ENCODE data around the gene KRTAP5-2. TPM values are rescaled to one million over a fixed set of nuclear protein-coding genes. Genes with fewer than 3 reads are reported as not detected.

KRTAP5-2 gene
- total RNA-seq, 4 donors from 2014 or later = not detected

DNA sequence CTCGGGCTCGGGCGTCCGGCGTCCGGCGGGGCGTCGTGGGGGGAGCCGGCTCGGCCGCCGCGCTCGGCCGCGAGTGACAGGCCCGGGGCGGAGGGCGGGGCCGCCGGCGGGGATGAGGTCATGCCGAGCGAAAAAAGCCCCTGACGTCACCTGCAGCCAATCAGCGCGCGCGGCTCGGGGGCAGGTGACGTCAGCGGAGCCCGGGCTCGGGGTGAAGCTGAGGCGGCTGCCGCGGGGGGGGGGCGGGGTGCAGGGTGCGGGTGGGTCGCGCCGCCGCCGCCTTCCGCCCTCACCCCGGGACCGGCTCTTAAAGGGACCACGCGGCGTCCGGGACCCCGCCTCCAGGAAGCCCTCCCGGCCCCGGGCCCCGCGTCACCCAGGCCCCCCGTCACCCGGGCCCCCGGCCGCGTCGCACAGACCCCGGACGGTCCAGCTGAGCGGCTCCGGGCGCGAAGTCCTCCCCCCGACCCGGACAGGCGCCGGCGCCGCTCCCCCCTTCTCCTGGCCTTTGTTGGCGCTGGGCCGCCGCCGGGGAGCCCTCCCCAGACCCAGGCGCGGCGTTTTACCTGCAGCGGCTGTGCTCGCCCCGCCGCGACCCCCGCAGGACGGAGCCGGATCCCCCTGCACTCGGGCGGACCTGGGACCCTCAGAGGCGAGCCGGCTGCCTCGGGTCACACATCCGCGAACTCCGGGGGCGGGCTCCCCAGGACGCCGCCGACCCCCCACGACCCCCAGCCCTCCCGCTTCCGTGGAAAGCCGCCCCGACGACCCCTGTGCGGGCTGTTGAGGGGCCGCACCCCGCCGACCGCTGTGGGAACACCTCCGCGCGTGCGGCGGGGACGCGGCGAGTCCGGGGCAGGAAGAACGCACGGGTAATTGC, 25.7 kb downstream of the KRTAP5-2 start, which contains the start of gene DUSP8:
Gene DUSP8 (minus strand): TSS at position 75 of the 880 bp plus-strand sequence. CDS start 6,445 bp downstream, outside the sequence.
- no peak for DNase-seq
- intact Hi-C loops (cut with DNase I) = loop anchor here (10.0 kb wide), 1 partner anchor 368 kb away; no protein-coding TSS in a partner anchor
- no peaks in the 10 kb centered on the region for H3K36me3 ChIP-seq
- WGBS, 2 donors = no CpG with 5 or more reads among the region's 124 CpGs
- H3K27me3 ChIP-seq = peaks cover 0 to 64% (median 7%) of the 10 kb centered on the region in 4 donors
- H3K27ac ChIP-seq = peak within 1 kb of the TSS; percentile 68 to 80 (median 74)
- H3K9me3 ChIP-seq = no peaks in the 10 kb centered on the region
- H3K4me3 ChIP-seq = peak within 1 kb of the TSS; percentile 42 to 71 (median 52)
- TF ChIP-seq POLR2A (IDR thresholded peaks at IDR 0.05) = peak in 1 of 4 donors; percentile 36
- TF ChIP-seq, protein P1, sequence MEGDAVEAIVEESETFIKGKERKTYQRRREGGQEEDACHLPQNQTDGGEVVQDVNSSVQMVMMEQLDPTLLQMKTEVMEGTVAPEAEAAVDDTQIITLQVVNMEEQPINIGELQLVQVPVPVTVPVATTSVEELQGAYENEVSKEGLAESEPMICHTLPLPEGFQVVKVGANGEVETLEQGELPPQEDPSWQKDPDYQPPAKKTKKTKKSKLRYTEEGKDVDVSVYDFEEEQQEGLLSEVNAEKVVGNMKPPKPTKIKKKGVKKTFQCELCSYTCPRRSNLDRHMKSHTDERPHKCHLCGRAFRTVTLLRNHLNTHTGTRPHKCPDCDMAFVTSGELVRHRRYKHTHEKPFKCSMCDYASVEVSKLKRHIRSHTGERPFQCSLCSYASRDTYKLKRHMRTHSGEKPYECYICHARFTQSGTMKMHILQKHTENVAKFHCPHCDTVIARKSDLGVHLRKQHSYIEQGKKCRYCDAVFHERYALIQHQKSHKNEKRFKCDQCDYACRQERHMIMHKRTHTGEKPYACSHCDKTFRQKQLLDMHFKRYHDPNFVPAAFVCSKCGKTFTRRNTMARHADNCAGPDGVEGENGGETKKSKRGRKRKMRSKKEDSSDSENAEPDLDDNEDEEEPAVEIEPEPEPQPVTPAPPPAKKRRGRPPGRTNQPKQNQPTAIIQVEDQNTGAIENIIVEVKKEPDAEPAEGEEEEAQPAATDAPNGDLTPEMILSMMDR (IDR thresholded peaks at IDR 0.05) = peak in 1 of 6 experiments; percentile 2
- H3K4me1 ChIP-seq = peaks cover 22 to 52% (median 28%) of the 10 kb centered on the region in 3 donors

DNA sequence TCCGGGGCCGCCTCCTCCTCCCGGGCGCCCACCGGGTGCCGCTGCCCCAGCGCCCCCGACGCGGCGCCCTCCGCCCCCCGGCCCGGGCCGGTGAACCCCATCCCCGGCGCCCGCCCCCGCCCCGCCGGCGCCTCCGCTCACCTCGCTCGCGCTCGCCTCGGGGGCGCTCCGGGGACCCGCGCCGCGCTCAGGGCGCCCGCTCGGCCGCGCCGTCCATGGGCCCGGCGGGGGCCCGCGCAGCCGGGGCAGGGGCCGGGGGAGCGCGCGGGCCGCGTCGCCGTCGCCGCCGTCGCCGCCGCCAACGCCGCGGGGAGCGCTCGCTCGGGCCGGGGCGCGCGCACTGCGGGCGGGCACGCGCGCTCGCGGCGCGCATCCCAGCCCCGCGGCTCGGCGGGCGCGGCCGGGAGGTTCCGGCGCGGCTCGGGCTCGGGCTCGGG, 26.3 kb downstream of the KRTAP5-2 start:
- intact Hi-C loops (cut with DNase I) = loop anchor here (10.0 kb wide), 1 partner anchor 367 kb away; no protein-coding TSS in a partner anchor
- Histone ChIP-seq H3K27me3 (peaks cover 0 to 64% (median 7%) of the 10 kb centered on the region in 4 donors), H3K9me3 (no peaks in the 10 kb centered on the region), H3K36me3 (no peaks in the 10 kb centered on the region), H3K4me1 (peaks cover 22 to 52% (median 28%) of the 10 kb centered on the region in 3 donors), H3K4me3 (peak overlapping the region; percentile 2 to 71 (median 52)), H3K27ac (peak overlapping the region in 3 of 4 donors; percentile 53 to 80 (median 74))
- no peak for TF ChIP-seq POLR2A (IDR thresholded peaks at IDR 0.05)
- TF ChIP-seq, protein P1 (IDR thresholded peaks at IDR 0.05) = no peak
- DNase-seq = no peak
- WGBS, 2 donors = no CpG with 5 or more reads among the region's 91 CpGs

DNA sequence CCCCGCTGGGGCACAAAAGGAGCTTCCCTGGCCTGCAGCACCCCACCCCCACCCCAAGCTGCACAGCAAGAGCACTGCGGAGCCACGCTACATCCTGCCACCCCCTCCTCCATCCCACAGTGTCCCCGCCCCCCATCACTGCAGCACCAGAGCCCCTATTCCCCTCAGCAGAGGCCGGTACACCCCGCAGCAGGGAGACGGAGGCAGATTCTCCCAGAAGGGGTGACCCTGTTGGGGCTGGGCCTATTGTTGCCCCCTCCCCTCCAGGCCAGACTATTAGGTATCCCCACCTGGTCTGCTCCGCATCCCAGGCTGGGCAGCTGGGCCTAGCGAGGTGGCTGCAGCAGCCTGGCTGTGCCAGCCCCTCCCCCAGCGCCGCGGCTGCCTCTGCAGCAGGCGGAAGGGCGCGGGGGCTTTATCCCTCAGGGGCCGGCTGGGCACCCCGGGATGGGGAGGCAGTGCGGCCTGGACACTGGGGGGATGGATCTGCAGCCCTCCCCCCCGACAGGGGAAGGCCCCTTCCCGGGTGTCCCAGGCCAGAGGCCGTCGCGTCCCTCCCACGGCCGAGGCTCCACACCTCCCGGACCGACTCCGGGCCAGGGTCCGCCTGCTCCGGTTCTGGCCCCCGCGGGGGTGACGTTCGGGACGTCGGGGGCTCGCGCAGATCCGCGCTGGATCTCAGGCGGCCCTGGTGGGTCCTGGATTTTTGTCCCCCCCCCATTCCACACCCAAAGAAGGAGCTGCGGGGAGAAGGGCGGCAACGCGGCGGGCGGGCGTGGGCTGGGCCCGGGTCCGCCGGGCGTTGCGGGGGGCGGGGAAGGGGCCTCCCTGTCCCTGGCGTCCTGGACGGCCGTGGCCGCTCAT, 27.0 kb downstream of the KRTAP5-2 start:
- H3K9me3 ChIP-seq = no peaks in the 10 kb centered on the region
- no CpG with 5 or more reads among the region's 58 CpGs for WGBS, 2 donors
- intact Hi-C loops (cut with DNase I) = loop anchor here (10.0 kb wide), 1 partner anchor 366 kb away; no protein-coding TSS in a partner anchor

GRCh38 chr11:1570531-1570895, 27.6 kb downstream of the KRTAP5-2 start:
- intact Hi-C loops (cut with DNase I) = loop anchor here (10.0 kb wide), 1 partner anchor 366 kb away; no protein-coding TSS in a partner anchor
- 67% methylated on average over 1 of the region's 8 CpGs; no CpG with 5 or more reads in 1 of the 2 donors for WGBS, 2 donors
- no peaks in the 10 kb centered on the region for H3K9me3 ChIP-seq
- H3K36me3 ChIP-seq = no peaks in the 10 kb centered on the region
- no peak for TF ChIP-seq POLR2A (IDR thresholded peaks at IDR 0.05)
- TF ChIP-seq, protein P1 (IDR thresholded peaks at IDR 0.05) = no peak
- H3K4me1 ChIP-seq = peaks cover 22 to 52% (median 28%) of the 10 kb centered on the region in 3 donors
- H3K27me3 ChIP-seq = peaks cover 0 to 62% (median 7%) of the 10 kb centered on the region in 4 donors
- H3K4me3 ChIP-seq = peak overlapping the region in 1 of 4 donors; percentile 65
- DNase-seq = no peak
- H3K27ac ChIP-seq = peak overlapping the region in 2 of 4 donors; percentile 74 to 80

More for the DNA sequence above, 27.0 kb downstream of the KRTAP5-2 start:
- peak overlapping the region in 3 of 4 donors; percentile 53 to 80 (median 74) for H3K27ac ChIP-seq
- DNase-seq = no peak
- H3K27me3 ChIP-seq = peaks cover 0 to 64% (median 7%) of the 10 kb centered on the region in 4 donors
- no peaks in the 10 kb centered on the region for H3K36me3 ChIP-seq
- H3K4me3 ChIP-seq = peak overlapping the region; percentile 2 to 65 (median 52)
- TF ChIP-seq, protein P1 (IDR thresholded peaks at IDR 0.05) = no peak
- TF ChIP-seq POLR2A (IDR thresholded peaks at IDR 0.05) = no peak
- peaks cover 22 to 52% (median 28%) of the 10 kb centered on the region in 3 donors for H3K4me1 ChIP-seq
